ENCODE data around the gene SDHAF4.
"Not testable (repeated sequence)": the region's sequence is repeated elsewhere in the genome, so short reads cannot be mapped to it uniquely, and the experiment has no call there.

SDHAF4 gene

GRCh38 chr6:70590400-70590799 is 23.7 kb downstream of the SDHAF4 start:
- no peak for DNase-seq (ENCODE audit: low read depth)
- TF ChIP-seq CTCF (IDR thresholded peaks at IDR 0.05; ENCODE audit: control insufficient read depth, extremely low read depth, insufficient read depth): no peak
- no peak overlapping the region for H3K4me3 ChIP-seq (ENCODE audit: low read depth, low read length)

GRCh38 chr6:70592391-70593117 is 25.8 kb downstream of the SDHAF4 start:
- no peak for TF ChIP-seq CTCF (IDR thresholded peaks at IDR 0.05; ENCODE audit: control insufficient read depth, extremely low read depth, insufficient read depth)
- no peak for DNase-seq (ENCODE audit: low read depth)

GRCh38 chr6:70593118-70593486 is 26.4 kb downstream of the SDHAF4 start:
- H3K4me3 ChIP-seq (ENCODE audit: low read depth, low read length): no peak overlapping the region
- TF ChIP-seq CTCF (IDR thresholded peaks at IDR 0.05; ENCODE audit: control insufficient read depth, extremely low read depth, insufficient read depth): no peak
- no peak for DNase-seq (ENCODE audit: low read depth)

More at GRCh38 chr6:70592391-70593117, 25.8 kb downstream of the SDHAF4 start:
- H3K4me3 ChIP-seq (ENCODE audit: low read depth, low read length): no peak overlapping the region

GRCh38 chr6:70599187-70599586 is 32.5 kb downstream of the SDHAF4 start:
- no peak for DNase-seq (ENCODE audit: low read depth)
- no peak overlapping the region for H3K4me3 ChIP-seq (ENCODE audit: low read depth, low read length)
- TF ChIP-seq CTCF (IDR thresholded peaks at IDR 0.05; ENCODE audit: control insufficient read depth, extremely low read depth, insufficient read depth): no peak

- DNase-seq (ENCODE audit: low read depth): no peak
- no peak overlapping the region for H3K4me3 ChIP-seq (ENCODE audit: low read depth, low read length)
- no peak for TF ChIP-seq CTCF (IDR thresholded peaks at IDR 0.05; ENCODE audit: control insufficient read depth, extremely low read depth, insufficient read depth)
Observed at GRCh38 chr6:70601014-70601413, 34.3 kb downstream of the SDHAF4 start.

- no peak overlapping the region for H3K4me3 ChIP-seq (ENCODE audit: low read depth, low read length)
- no peak for DNase-seq (ENCODE audit: low read depth)
- no peak for TF ChIP-seq CTCF (IDR thresholded peaks at IDR 0.05; ENCODE audit: control insufficient read depth, extremely low read depth, insufficient read depth)
Observed at GRCh38 chr6:70604254-70604653, 37.5 kb downstream of the SDHAF4 start.

- H3K4me3 ChIP-seq (ENCODE audit: low read depth, low read length); DNase-seq (ENCODE audit: low read depth): not testable (repeated sequence)
Observed at GRCh38 chr6:70607371-70607770, 40.6 kb downstream of the SDHAF4 start.

GRCh38 chr6:70609181-70609580 is 42.5 kb downstream of the SDHAF4 start:
- DNase-seq (ENCODE audit: low read depth); H3K4me3 ChIP-seq (ENCODE audit: low read depth, low read length): not testable (repeated sequence)
